GM19238 (cell line): ENCODE data around the gene CTNNAL1.
"Not testable (repeated sequence)": the region's sequence is repeated elsewhere in the genome, so short reads cannot be mapped to it uniquely, and the experiment has no call there.

ENCODE experiments used
- DNase-seq: peaks from one replicate; pipeline ENCODE4 v3.0.0; 2011; ENCODE audit warnings: low spot score; ENCODE audit not compliant: insufficient read length

The CTNNAL1 gene

GRCh38 chr9:108933718-108934322 lies 79.5 kb downstream of the CTNNAL1 start, which contains the start of gene ELP1:
Gene ELP1 (minus strand): TSS chr9:108934124. CDS start chr9:108931146, 2,978 bp downstream.
- DNase-seq: peak; percentile 81

GRCh38 chr9:108933231-108933717 lies 80.0 kb downstream of the CTNNAL1 start:
- no peak for DNase-seq

- DNase-seq: no peak
Measured at GRCh38 chr9:108928386-108928785, 84.9 kb downstream of the CTNNAL1 start.

GRCh38 chr9:108924466-108924865 lies 88.8 kb downstream of the CTNNAL1 start:
- no peak for DNase-seq

- no peak for DNase-seq
Measured at GRCh38 chr9:108921200-108921599, 92.1 kb downstream of the CTNNAL1 start.

GRCh38 chr9:108920401-108920800 lies 92.9 kb downstream of the CTNNAL1 start:
- DNase-seq: not testable (repeated sequence)

- DNase-seq: no peak
Measured at GRCh38 chr9:108919517-108919916, 93.8 kb downstream of the CTNNAL1 start.

- no peak for DNase-seq
Measured at GRCh38 chr9:108913391-108913790, 99.9 kb downstream of the CTNNAL1 start.

- DNase-seq: no peak
Measured at GRCh38 chr9:108911820-108912219, 101.5 kb downstream of the CTNNAL1 start.

- no peak for DNase-seq
Measured at GRCh38 chr9:108910914-108911313, 102.4 kb downstream of the CTNNAL1 start.

GRCh38 chr9:108910402-108910801 lies 102.9 kb downstream of the CTNNAL1 start:
- DNase-seq: no peak

- DNase-seq: no peak
Measured at GRCh38 chr9:108905494-108905893, 107.8 kb downstream of the CTNNAL1 start.

- DNase-seq: no peak
Measured at GRCh38 chr9:108904161-108904560, 109.1 kb downstream of the CTNNAL1 start.

GRCh38 chr9:108903420-108904103 lies 109.7 kb downstream of the CTNNAL1 start:
- no peak for DNase-seq

GRCh38 chr9:108900176-108900575 lies 113.1 kb downstream of the CTNNAL1 start:
- DNase-seq: no peak

- not testable (repeated sequence) for DNase-seq
Measured at GRCh38 chr9:108899023-108899695, 114.1 kb downstream of the CTNNAL1 start.

GRCh38 chr9:108897324-108898096 lies 115.8 kb downstream of the CTNNAL1 start:
- no peak for DNase-seq

- no peak for DNase-seq
Measured at GRCh38 chr9:108894225-108894997, 118.9 kb downstream of the CTNNAL1 start.
